Fibroblast of the conjunctiva (primary cell): ENCODE measurements around the gene C1orf87.
A peak's percentile ranks its signal among the peaks of the same experiment; 100 is the strongest.

ENCODE experiments used
- DNase-seq: peaks from one replicate; pipeline ENCODE4 v3.0.0-alpha.2; 2010; ENCODE audit warnings: low read depth

Gene C1orf87

DNA sequence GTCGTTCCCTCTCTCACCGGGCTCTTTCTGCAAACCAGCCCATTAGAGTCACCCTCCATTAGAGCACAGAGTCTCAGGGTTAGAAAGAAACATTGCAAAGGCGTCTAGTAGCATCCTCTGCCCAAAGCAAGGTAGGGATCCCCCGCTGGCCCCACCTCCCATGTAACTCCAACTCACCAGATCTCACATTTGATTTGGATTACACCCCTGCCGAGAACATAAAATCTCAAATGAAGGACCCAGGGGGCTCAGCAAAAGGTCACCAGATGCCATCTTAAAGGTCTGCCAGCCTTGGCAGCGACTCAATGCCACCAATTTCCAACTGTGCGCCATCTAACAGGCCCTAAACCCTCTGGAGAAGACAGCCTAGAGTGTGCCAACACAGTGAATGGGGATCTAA lies 14.1 kb downstream of the C1orf87 start:
- no peak for DNase-seq

DNA sequence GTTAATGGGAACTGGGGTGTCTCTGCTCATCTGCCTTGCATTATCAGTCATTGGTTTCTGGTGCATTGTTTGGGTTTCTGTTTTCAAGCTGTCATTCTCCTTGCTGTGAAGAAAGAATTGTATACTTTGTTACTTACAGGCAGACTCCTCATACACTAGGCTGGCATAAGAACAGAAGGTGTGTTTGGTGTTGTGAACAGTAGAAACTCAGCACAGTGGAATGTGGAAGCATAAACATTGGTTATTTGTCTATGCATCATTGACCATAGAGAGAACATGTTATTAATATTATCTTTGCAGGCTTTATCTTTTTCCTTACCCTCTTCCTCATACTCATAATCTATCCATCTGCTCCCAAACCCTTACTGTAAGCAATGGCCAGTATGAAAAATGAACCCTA lies 18.2 kb downstream of the C1orf87 start:
- DNase-seq = no peak

DNA sequence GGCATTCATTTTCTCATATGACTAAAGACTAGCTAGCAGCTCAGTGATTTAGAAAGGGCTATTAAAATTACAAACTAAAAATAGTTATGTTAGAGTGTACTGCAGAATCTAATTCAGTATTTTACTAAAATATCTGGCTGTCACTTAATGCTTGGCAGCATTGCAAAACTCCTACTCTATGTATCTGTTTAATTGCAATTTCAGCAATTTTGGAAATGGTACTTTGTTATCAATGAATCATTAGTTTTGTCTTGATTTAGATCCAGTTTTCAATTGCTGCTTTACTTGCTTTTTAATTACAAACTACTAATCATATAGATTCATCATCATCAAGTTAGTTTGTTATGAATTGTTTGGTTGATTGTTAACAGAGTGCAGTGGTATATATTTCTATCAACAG lies 19.2 kb downstream of the C1orf87 start:
- no peak for DNase-seq

DNA sequence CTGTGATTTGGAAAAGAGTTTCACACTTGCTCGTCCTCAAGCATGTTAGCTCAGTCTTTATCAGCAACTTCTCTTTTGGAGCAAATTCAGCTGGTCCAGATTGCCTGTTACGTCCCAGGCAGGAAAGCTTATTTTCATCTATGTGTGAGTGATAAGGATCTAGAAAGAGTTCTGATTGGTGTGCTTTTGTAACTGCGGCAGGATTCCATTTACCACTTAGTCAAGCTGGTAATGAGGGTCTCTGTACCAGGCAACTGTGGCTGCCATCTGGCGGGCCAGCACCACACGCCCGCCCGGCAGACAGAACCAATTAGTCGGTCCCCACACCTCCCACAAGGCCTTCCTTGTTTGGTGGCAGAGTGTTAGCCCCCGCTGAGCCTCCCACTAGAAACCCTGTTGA lies 21.0 kb downstream of the C1orf87 start:
- DNase-seq = no peak

DNA sequence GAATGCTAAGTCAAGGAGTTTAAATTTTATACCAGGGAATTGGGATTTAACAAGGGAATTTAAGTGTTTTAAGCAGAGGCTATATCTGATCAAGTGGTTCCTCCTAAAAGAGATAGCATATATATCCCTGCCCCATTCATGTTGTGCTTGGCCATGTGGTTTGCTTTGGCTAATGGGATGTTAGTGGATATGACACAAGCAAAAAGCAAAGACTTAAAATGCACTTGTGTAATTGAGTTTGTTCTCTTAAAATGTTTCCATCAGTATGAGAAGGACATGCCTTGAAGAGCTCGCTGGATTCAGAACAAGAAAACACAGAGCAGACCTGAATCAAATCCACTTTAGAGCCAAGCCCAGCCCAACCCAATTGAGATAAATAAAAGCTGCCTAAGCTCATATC lies 22.4 kb downstream of the C1orf87 start:
- DNase-seq = no peak

DNA sequence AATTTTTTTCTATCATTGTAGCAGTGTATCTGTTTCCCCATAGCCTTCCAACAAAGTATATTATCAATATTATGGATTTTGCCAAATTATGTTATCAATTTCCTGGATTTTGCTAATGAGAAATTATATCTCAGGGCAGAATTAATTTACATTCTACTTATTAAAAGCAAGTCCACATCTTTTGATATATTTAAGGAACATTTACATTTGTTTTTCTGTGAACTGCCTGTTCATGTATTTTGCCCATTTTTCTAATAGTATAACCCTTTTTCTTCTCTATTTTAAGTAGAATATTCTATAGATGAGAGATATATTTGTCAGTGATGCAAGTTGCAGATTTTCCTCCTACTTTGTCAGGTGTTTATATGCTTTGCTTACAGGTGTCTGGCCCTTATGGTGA lies 24.4 kb downstream of the C1orf87 start:
- no peak for DNase-seq

DNA sequence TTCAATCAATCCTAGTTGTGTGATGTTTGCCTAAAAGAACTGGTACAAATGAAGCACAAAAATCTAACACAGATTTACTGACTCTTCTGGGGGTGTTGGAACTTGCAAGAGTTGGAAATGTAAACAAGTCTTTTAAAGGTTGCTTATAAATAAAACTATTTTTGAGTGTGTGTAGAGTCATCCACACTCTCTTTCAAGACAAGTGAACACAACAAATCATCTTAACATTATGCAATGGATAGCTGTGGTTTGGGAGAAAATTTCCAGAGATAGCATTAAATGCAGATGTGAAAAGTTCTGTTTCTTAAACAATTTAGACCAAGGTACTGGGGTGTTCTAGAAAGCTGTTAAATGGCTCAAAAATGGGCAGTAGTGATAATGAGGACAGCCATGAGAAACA lies 28.7 kb downstream of the C1orf87 start:
- no peak for DNase-seq

DNA sequence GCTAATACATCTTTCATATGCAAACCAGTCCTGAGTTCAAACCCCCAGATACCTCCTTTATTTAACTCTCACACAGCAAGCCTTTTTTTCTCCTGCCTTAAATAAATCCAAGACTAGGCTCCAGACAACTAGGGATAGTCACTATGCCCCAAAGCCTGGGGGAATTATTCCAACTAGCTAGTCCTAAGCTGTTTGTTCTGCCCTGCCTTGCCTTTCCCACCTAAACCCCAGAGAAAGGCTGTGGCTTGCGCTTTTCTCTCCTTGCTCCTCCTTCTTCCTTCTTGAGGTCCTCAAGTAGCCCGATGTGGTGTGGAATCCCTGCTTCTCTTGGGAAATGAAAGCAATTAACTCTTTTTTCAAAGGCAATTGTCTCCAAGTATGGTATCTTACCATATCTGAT lies 31.8 kb downstream of the C1orf87 start:
- no peak for DNase-seq

DNA sequence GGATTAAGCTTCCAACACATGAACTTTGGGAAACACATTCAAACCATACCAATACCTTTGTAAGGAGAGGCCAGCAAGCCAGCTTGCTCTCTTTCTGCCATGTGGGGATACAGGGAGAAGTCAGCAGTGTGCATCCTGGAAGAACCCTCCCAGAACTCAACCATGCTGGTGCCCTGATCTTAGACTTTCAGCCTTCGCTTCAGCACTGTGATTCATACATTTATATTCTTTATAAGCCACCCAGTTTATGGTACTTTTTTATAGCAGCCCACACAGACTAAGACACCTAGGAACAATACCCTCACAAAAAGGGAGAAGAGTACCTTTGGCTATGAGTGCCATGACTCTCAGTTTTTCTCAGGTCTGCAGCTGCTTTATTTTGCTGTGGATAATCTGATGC lies 35.9 kb downstream of the C1orf87 start:
- no peak for DNase-seq

DNA sequence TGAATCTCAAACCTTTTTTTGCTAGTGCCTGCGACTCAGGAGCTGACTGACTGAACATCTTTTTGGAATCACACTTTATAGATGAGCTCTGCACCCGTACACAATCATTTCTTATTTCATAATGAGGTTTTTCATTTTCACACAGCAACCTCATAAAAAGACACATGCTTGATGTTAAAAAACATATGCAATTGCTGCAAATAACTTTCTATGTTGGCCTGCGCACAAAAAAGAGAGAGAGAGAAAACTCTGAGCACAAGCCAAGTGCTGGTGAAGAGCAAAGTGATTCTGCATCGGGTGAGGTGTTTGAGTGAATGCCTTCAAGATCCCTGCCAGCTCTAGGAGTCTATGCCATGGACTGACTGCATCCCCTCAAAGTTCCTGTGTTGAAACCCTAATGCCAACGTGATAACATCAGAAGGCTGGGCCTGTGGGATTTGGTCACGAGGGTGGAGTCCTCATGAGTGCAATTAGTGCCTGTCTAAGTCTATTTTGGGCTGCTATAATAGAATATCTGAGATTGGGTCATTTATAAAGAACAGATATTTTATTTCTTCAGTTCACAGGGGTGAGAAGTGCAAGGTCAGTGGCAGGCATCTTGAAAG lies 36.6 kb downstream of the C1orf87 start:
- no peak for DNase-seq

DNA sequence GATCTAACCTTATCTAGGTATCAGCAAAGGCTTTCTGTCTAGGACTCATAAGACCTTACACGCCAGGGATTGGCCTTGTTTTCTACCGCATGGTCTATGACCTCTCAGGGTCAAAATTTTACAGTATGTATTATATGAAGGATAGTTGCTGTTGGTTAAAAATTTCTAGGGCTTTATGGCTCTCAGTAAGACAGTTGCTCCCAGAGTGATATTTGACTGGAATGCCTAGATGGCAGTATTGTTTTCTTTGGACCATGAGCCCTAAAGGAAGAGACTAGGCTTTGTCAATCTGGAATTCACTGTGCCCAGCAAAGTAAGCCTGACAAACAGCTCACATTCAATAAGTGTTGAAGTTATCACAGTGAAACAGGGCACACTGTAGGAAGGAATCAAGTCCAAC lies 37.6 kb downstream of the C1orf87 start:
- no peak for DNase-seq

DNA sequence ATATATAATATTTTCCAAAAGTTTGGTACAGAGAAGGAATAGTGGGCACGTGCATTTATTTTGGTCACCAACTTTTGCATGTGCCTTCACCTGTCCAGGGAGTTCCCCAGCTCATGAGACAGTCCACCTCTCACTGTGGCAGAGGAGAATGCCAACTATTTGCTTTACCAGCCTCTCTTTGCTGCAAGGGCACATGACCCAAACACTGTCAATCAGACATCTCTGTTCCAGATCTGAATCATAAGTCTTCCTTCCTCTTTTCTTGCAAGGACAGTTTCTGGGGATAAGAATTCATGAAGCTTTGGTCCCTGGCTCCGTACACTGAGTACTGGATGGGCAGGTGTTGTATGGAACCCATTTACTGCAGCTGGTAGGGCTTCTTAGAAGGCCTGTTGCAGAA lies 38.6 kb downstream of the C1orf87 start:
- no peak for DNase-seq

DNA sequence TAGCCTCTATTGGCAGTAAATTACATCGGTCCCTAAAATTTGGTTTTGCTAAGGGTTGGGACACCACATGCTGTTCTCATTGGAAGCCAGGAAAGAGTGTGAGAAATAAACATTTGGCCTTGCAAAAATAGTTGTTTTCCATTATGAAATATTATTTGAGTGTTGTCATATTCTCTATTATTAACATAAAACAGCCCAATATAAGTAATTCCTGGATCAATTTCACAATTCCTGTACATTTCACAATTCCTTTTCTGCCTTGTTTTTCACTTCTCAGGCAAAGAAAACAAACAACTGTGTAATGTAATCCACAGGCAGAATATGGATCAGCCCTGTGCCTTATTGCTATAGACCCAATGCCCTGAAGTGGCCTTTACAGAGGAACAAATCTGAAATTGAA lies 40.5 kb downstream of the C1orf87 start:
- no peak for DNase-seq

DNA sequence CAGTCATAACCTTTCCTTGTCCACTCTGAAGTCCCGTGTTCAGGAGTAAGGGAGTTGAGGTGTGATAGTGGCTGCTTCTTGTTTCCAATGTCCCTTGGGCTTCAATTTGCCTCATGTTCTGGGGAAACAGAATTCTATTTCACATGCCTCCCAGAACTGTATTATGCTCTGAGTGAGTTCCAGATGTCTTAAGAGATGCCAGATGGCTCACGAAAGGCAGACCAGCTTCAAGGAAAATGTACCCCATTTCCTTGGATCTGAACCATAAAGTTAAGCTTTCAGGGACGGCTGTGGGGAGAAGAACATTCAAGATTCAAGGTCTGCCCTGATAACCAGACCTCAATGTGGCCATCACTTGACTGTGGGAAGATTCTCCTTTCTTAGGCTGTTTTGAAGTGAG lies 42.4 kb downstream of the C1orf87 start:
- DNase-seq = no peak

DNA sequence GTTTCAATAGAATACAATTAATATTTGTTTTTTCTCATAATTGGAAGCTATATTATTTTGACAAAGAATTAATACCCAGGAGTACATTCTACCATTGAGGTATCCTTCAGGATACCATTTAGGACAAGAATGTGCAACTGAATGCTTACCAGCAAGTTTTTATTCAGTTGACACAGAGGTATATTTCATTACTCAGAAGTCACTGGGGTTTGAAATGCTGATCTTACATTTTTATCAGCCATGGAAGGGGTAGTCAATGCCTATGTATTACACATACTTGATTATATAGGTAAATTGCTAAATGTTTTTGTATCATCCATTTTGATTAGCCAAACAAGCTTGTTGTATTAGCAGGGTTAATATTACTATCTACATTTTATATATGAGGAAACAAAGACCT lies 48.0 kb downstream of the C1orf87 start:
- DNase-seq = no peak

DNA sequence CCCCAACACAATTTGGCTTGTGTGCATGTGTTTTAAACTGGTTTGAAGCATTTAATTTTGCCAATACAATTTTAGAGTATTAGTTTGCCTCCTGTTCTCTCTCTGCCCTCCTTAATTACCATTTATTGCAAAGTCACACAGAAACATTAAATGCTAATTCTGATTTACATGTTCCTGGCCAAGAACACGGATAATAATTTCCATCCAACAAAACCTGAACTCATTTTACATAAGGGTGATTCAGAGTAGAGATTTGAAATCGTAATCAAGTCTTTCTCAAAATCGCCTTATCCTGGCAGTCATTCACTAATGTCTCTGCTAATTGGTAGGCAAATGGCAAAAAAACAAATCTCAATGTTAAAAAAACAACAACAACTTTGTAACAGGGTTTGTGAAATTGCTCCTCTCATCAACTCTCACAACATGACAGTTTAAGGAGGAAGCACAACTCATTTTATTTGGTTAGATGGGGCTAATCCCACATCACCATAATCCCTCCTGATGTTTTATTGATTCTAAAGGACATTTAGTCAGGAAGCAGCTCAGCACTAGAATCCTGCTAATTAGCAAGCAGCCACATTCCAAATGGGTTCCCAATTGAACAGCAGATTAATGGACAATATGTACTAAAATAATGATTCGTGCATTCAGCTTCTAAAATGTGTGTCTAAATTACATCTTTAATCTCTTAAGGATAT lies 55.9 kb downstream of the C1orf87 start:
- no peak for DNase-seq

DNA sequence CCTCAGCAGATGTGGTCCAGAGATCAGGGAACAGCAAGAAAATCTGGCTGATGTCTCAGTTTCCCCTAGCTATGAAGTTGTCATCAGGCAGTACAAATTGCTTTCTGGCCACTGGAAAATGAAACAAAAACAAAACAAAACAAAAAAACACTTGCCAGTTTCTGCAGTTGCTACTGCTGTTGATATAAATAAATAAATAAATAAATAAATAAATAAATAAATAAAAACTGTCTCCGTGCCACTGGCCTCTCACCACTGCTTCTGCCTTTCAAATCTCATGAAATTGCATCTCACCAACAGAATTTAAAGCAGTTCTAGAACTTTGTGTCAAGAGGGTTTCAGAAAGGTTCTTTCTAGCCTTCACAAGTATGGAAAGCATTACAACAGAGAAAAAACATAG lies 62.9 kb downstream of the C1orf87 start:
- DNase-seq = no peak

DNA sequence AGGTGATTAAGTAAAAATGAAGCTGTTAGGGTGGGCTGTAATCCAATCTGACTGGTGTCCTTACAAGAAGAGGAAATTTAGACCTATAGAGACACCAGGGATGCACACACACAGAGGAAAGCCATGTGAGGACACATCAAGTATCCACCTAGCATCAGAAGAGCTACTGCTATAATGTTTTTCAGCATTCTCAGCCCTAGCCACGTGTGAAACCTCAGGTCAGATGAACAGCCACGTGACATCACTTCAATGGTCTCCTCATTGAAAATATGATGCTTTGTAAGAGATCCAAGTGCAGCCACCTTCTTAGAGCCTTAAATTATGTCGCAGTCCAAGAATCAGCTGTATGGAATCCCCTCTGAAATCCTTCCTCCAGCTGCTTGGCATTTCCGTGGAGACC lies 65.1 kb downstream of the C1orf87 start:
- DNase-seq = no peak

DNA sequence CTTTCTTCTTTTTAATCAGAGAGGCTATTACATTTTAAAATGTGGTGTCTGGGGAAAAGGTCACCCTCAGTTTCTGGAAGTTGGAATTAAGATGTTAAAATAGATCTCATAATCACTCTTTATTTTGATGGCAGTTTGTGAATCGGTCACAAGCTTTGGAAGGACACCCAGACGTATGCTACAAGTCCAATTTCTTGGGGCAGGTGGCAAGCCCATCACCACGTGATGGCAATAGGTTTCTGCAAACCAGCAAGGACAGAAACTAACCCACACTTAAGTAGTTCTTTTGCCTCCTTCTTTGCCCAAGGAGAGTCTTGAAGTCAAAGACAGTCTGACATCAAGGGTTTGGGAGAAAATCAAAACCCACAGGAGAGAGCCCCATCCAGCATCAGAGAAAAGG lies 72.9 kb downstream of the C1orf87 start:
- DNase-seq = no peak

DNA sequence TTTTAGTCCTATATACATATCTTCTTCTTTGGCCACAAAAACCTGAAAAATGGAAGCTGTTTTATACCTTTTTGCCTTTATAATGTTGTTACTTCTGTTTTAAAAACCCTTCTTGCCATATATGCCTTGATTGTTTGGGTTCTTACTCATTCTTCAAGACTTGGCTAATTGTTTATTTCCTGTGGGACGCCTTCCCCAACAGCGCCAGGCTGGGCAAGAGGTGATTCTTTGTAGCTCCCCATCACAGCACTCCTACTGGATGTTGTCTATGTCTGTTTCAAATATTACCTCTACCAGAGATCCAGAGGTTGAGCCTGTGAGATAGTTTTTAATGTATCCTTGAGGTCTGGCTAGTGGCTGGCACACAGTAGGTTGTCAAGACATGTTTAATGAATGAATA lies 73.8 kb downstream of the C1orf87 start:
- DNase-seq = no peak

DNA sequence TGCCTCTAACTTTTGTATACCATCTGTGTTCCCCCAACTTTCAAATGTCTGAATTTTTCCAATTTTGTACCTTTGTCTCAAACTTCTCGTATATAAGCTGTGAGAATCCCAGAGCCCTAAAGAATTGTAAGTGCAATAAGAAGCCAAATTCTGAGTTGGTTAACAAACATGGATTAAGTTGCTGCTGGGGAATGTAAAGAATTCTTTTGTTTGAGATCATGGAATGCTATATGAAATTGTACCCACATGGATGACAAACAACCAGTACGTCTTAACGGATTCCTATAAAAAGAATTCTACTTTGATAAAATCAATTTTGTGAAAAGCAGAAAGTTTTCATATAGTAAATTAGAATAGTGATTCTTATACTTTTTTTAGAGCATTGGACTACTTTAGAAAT lies 74.6 kb downstream of the C1orf87 start:
- DNase-seq = no peak

DNA sequence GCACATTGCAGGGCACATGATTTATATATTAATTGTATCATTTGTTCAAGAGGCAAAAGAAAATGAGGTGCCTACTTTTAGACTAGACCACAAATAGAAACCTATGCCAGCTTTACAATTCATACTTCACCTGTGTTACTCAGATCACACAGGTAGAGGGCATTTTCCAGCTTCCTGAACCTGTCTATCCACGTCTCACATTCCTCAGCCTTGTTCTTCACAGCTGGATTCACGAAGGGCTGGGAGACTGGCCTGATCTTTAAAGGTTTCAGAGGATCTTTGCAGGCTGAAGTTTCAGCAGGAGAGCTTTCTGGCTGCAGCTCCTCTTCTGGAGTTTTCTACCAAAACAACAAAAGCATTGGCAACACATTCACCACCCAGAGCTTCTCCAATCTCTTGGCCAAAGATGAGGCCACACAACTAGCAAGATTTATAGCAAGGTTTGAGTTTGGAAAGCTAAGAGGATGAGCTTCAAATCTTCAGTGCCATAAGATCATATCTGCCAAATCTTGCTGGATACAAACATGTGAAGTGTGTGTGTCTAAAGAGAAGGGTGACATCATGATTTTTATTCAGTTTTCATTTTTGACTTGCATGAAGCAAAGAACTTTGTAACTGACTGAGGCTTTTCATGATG lies 76.0 kb downstream of the C1orf87 start:
- no peak for DNase-seq

DNA sequence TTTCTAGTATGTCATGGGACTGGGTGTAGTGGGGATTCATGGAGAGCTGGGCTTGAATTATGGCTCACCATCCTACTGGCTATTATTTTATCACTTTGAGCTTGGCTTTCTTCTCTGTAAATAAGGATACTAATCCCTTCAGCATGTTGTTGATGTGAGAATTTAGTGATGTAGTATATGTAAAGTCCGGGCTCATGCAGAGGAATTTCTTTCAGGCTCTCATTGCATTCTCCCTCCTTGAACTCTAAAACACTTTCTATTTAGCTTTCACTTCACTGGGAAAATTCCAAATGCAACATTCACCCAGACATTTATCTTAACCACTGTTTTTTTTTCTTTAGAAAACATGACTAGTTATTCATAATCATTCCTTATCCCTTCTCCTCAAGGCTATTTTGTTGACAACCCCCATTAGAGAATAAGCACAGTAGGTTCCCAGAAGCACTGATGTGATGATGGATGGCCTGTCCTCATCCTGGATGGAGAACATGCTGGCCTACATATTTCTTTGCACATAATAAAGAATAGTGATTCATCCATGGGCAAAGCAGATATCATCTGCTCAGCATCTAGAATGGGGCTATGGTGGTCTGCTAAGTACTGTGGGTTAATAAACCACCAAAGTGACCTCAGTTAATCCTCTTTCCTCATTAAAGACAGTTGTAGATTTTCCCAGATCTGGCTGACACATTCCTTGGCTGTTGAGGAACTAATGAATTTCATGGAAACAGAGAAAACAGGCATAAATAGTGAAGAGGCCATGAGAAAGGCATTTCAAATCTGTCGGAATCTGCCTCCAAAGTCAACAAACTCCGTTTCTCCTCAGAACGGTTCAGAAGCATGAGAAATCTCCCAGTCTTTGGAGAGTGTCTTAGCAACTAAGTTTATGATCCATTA lies 79.0 kb downstream of the C1orf87 start:
- peak; percentile 12 for DNase-seq
